ENCODE data around the gene DCDC1.

Gene DCDC1

DNA sequence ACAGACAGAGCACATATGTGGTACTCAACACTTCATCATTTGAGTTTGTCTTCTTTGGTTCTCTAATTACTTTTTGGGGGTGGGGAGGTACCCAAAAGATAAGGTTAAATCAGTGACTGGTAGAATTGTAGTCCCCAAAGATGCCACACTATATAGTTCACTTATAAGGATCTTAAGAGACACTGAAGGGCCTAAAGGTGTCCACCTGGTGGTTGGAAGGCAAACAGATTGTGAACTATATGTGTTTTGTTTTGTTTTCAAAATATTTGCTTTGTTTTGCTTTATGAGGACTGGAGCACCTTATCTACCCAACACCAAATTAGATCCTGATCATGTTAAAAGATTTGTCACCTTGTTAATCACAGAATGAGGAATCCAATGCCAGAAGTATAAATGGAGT, 136.1 kb downstream of the DCDC1 start:
- DNase-seq: no peak

DNA sequence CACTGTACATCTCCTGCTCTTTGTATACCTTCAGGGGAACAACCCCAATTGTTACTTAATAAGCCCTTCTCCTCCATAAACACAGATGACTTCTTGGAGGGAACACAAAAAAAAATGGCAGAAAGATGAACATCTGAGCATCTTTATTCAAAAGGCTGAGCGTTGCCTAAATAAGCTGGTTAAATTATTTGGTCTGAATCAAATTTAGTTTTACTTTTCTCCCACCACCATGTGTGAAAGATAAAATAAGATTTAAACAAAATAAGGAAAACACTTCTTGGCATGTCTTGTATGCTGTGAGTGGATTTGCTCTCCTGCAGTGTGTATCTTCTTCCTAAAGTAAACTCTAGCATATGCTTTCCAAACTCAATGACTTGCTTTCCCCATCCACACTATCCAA, 137.9 kb downstream of the DCDC1 start:
- no peak for DNase-seq

DNA sequence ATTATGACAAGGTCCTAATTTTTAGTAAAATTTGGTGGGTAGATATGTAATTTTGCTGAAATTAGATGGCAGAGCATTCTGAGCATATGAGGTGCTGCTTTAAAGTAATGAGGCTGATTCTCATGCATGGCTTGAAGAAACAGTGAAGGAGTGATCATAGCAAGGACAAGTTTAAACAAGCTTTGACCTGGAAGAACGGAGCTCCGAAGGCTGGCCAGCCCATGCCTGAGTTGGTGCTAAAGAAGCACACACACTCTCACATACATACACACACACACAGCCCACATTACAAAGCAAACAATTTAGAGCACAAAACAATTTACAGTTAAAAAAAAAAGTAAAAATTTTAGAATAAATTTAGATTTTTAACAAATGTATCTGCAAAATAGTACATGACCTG, 150.7 kb downstream of the DCDC1 start:
- DNase-seq: no peak

DNA sequence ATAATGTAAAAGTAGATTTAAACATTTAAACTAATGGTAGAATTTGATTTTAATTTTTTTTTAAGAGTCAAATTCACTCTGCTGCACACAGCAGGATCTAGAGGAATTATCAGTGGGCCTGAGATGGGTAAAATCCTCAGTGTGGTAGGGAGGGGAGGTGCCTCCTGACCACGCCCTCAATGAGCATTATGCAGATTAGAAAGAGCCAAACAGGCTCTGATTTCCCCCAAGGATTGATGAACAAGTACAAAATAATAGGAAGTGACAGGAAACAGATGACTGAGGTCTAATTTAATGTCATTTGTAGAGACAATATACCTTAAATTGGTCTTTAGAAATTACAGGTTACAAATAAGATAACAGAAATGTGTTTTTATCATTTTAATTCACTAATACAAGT, 155.2 kb downstream of the DCDC1 start:
- DNase-seq: no peak

DNA sequence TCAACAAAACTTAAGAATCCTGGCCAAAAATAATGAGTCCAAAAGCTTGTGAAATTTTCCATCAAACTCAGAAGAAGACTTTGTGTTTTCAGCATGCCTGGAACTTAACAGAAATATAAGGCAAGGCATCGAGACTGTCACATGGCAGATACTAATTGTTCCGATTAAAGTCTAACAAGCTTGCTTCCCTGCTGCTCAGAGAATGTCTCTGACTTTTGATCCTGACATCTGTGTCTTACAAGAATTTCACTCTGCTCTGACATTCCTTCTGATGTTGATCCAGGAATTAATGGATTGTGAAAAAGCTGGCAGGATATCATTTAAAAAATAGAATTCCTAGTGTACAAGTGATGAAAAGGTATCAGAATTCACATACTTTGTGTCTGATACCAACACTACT, 170.2 kb downstream of the DCDC1 start:
- DNase-seq: no peak

DNA sequence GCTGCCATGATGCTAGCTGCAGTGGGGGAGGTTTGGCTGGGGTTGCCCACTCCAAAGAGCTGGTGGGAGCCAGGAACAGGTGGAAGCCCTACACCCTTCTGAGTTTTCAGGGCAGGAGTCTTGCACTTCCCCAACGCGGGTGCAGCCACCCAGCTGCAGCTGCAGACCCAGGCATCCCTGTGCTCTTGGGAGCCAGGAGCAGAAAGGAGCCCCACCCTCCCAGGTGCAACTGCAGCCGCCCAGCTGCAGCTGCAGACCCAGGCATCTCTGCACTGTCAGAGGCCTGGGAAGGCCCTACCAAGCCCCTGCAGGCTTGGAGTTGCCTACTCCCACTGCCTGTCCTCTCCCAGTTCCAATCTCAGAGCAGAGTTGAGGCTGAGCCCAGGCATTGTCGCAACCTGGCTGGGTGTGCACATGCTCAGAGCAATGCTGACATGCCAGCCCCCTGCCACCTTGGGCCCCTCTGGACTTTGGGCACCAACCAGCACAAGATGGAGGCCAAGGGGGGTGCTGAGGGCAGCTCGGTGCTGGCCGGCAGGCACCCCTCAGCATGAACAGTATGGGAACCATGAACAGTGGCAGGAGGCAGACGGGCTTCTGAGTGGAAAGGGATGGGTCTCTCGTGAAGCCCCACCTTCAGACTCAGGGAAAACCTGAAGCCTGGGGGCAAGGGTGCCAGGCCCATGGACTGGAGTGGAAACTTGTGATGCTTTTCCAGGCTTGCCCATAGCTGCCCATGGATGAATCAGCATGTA, 195.4 kb downstream of the DCDC1 start:
- no peak for DNase-seq

DNA sequence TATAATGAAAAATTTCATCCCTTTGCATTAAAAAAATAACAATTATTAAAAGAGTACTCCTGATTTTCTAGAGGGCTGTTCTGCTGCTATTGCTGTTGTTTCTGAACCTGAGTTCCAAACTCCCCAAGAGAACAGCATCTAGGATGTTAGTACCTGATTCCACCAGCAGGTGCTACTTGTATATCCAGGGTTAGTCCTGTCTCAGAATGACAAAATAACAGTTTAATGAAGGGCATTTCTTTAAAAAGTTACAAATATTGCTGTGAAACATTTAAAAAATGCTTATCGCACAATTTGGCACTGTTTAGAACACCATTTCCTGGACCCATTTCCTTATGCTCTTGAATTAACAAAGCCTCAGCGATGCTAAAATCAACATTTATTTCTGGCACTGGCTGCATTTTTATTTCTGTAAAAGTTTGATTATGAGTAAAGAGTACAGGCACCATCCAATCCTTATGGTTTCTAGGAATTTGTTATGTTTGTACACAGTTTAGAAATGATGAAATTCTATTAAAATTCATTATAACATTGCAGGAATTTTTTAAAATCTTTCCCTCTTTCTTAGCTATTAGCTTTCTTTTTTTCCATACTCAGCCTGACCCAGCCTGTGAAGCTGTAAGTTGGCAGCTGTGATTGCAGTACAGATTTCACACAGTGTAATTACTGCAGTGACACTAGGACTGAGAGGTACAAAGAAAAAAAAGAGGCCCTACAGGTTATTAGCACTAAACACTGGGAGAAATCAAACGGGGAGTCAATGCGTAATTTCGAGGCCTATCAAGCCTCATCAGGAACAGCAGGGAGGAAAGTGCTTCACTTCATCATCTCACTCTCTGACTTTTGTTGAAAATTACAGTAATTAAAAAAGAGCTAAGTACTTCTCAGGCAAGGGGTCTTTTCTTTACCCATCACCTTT, 208.8 kb downstream of the DCDC1 start:
- DNase-seq: no peak

DNA sequence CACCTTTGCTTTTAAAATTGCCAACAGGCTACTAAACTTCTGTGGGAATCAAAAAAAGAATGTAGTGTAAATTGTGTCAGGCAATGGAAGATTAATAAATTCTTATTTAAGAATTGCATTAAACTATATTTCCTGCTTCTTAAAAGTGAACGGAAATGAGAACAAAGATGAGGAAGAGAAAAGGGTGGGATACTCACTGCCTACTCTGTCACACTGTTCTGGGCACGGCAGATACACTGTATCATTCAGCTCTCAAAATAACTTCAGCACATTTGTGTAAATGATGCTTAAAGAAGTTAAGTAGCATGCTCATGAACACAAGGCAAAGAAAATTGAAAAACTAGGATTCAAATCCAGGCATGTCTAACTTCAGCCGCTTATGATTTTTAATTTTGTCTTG, 218.7 kb downstream of the DCDC1 start:
- no peak for DNase-seq

DNA sequence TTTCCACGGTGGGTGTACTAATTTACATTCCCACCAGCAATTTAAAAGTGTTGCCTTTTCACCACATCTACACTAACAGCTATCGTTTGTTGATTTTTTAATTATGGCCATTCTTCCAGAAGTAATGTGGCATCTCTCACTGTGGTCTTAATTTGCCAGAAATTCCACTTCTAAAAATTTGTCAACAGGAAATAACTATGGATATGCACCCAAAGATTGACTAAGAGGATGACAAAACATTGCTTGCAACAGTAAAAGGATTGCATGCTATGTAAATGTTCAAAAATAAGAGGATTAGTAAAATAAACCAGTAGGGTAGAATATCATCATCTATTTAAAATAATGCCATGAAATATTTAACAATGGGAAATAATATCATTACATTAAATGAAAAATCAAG, 219.5 kb downstream of the DCDC1 start:
- DNase-seq: no peak

DNA sequence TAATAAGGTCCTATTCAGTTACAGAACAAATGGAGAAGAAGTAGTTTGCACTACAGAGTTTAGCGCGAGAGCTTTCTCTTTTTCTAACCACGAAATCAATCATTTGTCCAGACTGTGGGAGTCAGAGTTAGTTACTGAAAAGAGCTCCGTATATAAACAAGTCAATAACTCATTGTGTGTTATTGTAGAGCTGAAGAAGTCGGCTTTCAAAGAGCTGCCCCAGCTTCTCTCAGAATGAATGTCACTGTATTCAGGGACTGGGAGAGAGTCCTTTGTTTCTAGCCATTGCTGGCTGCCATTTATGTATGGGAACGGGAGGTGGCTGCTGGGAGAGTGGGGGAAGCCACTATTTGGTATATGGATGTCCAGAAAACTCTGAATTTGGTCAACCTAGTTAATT, 227.8 kb downstream of the DCDC1 start:
- no peak for DNase-seq

DNA sequence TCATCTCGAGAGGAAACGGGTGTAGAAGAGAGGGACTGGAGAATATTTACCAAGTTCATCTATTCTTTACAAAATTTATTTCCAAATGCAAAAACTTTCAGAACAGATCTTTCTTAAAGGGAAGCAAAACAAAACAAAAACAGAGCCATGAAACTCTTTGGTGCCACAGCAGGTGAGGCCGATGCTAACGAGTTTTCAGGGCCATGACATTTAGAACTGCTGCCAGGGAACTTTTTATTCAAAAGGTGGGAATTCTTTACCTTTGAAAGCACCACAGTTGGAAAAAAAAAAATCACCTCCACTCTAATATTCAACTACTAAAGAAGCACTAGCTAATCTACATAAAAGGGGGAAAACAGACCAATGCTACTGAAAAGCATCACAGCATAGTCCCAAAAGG, 230.1 kb downstream of the DCDC1 start:
- no peak for DNase-seq

DNA sequence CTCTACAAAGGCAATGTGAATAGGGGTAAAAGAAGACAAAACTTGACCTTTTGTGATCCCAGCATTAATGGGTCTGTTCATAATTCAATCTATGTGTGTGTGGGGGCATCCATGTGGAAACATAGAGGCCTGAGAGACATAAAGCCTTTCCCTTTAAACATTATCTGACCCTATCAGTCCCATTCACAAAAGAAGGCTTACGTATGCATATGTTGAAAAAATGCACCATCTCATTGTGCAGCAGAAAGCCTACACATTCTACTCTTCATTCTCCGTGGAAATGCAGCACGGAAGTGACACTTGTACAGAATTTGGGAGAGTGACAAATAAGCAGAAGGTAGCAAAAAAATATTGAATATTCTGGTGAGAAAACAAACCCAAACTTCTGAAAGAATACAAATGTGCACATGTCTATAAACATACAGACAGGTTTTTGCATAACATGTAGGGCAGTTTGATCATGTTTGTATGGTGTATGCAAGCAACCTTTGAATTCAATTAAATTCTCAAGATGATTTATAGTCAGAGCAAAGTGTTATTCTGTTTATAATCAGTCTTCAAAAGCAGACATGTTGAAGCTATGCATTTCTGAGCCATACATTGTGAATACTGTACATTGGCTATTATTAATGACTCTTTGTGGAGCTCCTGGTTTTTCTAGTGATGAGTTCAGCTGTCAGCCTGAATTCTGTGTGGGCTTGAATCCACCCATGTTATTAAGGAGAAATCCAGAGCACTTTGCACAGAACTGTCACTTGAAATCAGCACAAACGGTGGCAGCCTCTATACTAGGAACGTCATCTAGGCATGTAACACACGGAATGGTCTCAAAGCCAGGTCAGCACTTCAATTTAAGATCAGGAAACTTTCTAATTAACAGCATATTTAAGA, 236.8 kb downstream of the DCDC1 start:
- no peak for DNase-seq

DNA sequence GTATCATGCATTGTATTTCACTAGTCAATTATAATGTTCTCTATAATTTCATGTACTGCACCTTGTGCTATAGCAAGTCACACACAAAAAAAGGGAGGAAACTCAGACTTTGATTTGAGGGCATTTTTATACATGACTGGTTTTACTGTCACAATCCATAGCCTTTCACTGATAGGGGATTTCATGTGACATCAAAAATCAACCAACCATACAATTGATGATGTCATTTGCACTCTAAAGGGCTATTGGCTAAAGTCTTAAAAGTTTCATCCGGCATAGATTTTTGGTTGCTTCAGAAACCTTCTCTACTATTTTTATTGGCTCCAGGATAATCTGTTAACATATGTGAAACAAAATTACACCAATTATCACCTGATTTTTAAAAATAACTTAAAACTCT, 237.8 kb downstream of the DCDC1 start:
- DNase-seq: no peak

DNA sequence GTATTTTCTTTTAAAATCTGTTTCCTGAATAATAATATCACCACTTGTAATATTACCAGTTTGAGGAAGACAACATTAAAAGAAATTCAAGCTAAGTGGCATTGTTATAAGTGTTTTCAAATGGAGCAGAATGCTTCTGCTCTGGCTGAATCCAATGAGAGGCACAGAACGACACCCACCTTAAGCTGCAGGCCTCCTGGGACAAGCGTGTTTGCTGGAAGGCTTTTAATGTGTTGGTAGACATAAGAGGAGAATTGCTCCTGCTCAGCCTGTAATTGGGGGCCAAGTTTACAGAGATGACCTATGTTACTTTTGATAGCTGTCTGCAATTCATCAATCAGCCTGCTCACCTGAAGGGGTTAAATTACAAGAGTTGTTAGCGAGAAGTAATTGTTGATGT, 242.2 kb downstream of the DCDC1 start:
- no peak for DNase-seq

DNA sequence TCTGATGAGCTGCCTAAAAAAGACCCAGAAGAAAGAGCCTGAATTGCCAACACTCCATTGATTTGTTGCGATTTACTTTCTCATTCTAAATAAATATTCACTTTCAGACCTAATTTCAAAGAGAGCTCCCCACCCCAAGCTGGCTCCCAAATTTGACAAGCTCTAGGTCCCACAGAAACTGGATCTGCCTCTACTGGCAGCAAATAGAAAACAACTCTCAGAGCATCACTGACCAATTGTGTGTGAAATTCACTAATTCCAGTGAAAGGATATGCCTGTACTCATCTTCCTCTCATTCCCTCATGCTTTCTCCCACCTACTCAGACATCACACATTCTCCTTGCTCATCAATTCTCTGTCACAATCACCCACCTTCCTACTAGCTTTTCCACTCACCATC, 249.1 kb downstream of the DCDC1 start:
- DNase-seq: no peak

DNA sequence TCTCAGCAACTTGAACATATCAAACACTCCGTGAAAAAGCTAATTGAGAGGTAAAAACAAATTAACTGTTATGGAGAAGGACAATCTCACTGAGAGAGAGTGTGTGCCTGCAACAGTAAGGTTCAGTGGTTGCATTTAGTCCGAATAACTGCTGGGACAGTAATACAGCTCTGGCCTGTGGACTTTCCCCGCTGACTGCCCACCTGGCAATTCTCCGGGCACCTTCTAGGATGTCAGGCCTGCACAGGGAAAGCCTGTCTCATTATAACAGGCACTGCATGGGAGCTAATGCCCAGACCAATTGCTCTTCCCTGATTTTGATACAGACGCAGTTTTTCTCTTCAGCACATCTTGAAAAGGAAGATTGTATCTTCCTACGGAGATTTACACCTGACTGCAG, 251.0 kb downstream of the DCDC1 start:
- no peak for DNase-seq

DNA sequence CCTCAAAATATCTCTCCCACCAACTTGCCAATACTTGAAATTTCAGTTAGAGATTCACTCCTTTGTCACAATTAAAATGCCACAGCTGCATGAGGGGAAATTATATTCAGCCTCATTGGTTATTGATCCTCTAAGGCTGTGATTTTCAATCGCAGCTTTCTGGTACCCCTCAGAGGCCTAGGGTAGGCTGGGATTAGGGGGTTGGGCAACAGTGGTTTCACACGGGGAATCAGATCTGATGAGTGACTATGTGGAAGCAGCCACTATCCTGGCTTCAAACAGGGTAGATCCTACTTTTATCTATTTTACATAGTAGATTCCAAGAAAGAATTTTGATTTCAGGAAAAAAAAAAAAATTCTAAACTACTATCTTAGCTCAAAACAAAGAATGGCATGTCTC, 252.5 kb downstream of the DCDC1 start:
- no peak for DNase-seq

DNA sequence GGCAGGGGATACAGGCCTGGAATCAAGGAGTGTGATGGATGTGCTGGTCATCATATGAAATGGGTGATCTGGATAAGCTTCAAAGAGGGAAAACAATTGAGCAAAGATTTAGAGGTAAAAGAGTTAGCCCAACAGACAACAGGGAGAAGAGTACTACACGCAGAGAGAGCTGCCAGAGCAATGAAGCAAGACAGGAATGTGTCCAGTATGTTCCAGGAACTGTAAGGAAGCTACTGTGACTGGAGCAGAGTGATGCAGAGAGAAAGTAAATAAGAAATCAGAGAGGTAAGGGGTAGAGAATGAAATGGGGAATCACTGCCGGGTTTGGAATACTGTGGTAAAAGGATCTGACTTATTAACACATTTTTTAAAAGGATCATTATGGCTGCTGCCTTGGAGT, 255.1 kb downstream of the DCDC1 start:
- DNase-seq: no peak

DNA sequence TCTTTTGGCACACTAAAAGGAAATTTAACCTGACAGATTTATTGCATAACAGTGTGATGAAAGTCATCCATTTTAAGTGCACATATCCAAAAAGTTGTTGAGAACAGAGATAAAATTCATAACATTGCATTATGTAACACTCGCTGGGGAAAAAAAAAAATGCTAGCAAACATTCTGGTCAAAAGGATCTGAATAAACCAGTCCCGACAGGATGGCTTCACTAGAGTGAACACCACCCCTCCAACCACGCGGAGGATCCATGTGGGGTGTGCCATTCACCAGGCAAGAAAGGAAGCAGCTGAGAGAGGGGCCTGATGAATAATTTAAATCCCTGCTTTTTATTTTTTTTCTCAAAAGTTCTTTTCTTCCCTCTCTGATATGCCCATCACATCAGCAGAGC, 258.7 kb downstream of the DCDC1 start:
- DNase-seq: no peak

DNA sequence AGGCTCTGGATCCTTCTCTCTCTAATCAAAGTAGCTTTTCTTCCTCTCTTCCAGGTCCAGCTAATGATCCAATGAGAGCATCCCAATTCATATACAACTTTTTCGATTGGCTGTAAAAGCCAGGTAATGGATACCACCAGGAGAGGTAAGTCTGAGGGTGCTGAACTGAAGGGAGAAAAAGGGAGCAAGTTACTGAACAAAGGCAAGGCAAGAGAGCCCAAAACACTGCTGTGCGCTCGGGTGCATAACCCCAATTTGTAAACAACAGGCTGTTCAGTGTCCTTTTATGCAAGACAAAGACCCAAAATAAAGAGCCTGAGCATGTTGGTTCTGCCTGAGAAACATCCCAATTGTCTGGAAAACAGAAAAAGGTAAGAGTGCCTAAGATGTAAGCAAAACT, 260.1 kb downstream of the DCDC1 start:
- no peak for DNase-seq

DNA sequence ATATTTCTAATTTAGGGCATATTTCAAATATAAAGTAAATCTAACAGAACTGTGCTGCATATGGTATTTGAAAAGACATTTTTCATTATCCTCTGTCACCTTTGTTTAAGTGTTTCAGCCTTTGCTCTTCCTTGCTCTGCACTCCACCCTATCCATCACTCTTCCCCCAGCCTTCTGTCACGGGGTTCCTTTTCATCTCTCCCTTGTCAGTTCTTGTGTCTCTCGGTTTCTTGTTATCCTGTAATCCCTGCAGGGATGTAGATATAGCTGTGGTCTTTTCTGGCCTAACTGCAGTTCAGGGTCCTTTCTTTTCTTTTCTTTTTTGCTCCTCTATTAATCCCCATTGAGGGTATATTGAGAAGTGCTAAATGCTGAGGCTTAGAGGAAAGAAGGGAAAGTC, 261.9 kb downstream of the DCDC1 start:
- DNase-seq: no peak

DNA sequence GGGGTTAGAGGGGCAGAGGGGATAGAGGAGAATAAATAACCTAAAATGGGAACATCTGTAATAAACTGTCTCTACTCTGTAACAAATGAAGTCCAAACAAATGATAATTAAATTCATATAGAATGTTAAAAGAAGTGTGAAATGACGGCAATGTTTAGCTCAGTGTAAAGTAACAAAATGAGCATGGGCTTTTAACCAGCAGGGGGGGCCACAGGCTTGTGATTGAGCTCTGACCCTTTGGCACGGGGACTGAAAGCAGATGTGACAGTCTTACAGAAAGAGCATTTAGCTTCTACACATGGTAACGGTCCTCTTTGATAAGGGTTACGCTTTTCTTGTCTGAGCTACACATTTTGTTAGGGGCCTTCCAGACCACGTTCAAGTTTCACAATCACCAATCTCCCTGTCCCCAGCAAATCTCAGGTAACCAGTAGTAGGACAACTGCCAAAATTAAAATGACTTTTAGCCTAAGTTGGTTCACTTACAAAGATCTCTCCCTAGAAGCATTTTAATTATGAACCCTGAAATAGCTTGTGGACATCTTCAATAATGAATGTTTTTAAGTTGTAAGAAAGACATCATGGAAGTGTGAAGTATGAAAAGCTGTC, 262.5 kb downstream of the DCDC1 start:
- DNase-seq: peak; percentile 35 to 42

DNA sequence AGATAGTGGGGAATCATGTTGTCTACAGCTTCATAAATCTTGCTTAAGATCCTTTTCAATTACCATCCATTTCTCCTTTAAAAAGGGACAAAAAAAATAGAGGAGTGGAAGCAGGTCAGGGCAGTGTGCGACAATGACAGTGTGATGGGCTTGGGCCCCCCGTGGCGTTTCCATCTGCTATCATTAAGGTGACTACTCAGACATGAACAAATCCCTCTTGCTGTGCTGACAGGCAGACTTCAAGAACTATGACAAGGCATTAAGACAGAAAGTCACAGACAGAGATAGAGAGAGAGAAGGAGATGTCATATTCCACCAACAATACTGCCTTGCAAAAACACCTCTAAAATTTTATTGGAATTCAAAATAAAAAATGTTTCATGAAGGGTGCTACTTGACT, 263.2 kb downstream of the DCDC1 start:
- DNase-seq: no peak
